Embryonic facial prominence (tissue), 1 donor: ENCODE measurements around the gene PTGR2.
"Not testable (repeated sequence)": the region's sequence is repeated elsewhere in the genome, so short reads cannot be mapped to it uniquely, and the experiment has no call there.

Source experiments
- DNase-seq: peaks from one replicate; pipeline ENCODE4 v3.0.0-alpha.2; 2016; ENCODE audit errors: extremely low spot score

PTGR2 gene

DNA sequence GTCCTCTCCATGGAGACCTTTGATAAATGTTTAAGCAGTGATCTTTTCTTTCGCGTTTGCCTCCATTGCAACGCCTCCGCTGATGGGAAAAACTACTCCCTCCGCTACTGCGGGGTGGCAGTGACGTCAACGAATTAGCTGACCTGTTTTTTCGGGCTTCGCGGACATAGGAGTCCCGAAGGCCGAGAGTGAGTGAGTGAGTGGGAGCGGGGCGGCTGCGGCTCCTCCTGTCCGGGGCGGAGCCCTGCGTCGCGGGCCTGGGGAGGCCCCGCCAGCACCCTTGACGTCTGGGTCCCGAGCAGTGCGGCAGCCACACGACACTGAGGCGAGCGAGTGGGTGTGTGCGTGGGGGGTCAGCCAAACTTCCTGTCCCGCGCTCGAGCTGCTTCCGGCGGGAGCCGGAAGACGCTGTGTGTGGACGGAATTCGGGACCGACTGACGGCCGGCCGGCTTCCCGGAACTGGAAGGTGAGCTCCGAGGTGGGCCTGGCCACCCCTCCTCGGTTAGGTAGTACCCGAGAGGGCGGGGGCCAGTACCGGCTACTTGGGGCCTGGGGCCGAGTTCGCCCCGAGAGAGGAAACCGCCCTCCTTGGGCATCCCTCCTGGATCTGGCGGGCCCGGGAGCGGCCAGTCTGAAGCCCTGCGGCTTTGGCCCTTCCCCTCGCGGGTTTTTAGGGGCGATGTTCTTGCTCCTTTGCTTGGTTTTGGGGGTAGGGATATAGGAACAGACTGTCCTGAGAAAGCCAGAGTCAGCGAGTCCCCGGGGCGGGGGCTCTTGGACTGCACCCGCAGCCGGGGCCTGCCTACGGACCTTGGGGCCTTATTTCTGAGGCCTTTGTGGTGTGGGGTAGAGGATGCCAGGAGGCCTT lies 35.1 kb downstream of the PTGR2 start, which contains the start of gene ZNF410:
Gene ZNF410 (plus strand): TSS at position 411 of the 869 bp plus-strand sequence. CDS start 5,317 bp downstream, outside the sequence.
- peak; percentile 88 for DNase-seq

DNA sequence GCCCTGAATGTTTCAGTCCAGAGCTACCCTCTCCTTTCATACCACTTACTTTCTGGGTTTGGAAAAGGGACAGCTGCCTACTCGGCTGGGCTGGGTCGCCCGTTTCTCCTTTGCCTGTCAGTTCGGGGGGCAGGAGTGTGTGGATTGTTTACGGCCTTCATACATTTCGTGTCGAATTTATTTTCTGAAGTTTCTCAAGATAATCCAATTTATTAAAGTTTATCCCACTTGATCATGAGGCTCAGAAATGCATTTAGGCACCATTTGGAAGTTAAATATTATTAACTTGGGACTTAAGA lies 35.6 kb downstream of the PTGR2 start:
- DNase-seq: no peak

GRCh38 chr14:73887694-73888459 lies 36.2 kb downstream of the PTGR2 start:
- no peak for DNase-seq

- DNase-seq: no peak
Observed at GRCh38 chr14:73888460-73888725, 36.8 kb downstream of the PTGR2 start.

- no peak for DNase-seq
Observed at GRCh38 chr14:73888971-73889370, 37.3 kb downstream of the PTGR2 start.

GRCh38 chr14:73889376-73889775 lies 37.7 kb downstream of the PTGR2 start:
- no peak for DNase-seq

- DNase-seq: not testable (repeated sequence)
Observed at GRCh38 chr14:73894180-73894687, 42.6 kb downstream of the PTGR2 start.

GRCh38 chr14:73895939-73896338 lies 44.3 kb downstream of the PTGR2 start:
- no peak for DNase-seq

DNA sequence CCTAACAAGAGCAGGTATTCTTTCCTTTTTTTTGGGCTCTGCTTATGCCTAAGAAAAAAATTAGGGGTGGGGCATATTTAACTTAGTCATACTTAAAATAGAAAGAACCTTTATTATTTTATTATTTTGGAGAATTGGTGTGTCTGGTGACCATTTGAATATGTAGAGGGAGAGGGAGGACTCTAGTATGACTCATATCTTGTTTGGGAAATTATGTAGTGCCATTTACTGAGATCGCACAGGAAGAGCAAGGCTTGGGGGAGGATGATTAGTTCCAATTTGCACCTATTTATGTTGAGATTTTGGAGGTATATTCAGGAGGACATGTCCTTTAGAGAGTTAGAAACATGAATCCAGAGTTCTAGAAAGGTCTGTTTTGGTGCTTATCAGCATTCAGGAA lies 44.9 kb downstream of the PTGR2 start:
- DNase-seq: no peak

- DNase-seq: no peak
Observed at GRCh38 chr14:73903028-73903427, 51.4 kb downstream of the PTGR2 start.

DNA sequence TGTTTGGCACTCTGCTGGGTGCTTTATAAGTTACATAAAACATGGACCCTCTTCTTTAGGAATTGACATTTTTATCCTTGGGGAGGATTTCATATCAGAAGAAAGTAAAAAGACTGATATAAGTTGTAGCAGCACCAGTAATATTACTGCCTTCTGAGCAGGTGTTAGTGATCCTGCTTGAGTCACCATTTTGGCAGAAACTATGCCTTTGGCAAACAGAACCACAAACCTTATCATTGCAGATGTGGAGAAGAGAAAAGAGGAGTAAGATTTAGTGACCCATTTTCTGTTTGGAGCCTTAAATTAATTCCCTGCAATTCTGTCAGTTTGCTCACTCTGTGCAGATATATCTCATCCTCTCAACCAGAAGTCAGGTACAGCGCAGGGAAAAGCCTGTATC lies 58.0 kb downstream of the PTGR2 start:
- DNase-seq: no peak

DNA sequence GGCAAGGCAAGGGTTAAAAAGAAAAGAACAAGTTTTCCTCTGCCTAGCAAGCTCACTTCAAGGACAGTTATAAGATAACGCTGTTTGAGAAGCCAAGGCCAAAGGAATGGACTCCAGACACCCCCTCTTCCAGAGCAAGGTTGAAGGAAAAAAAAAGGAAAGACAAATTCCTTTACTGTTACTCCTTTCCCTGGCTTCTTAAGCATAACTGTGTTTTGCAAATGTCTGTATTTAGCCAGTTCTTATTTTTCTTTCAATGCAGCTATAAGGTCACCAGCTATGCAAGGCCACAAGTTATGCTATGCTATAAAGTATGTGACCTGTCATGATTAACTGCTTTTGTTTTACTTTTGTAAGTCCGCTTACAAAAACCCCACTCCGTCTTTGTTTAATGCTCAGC lies 61.6 kb downstream of the PTGR2 start:
- no peak for DNase-seq

DNA sequence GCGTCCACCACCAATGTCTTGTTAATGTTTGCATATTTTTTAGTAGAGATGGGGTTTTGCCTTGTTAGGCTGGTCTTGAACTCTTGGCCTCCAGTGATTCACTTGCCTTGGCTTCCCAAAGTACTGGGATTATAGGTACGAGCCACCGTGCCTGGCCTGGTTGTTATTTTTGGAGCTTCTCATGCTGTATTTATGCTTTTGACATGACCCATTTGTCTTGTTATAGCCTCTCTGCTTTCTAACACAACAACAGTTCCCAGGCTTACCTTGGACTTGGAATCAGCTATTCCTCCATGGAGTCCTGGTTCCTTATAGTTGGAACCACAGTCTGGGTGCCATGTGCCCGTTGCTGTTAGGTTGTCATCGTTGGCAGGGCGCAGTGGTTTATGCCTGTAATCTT lies 64.7 kb downstream of the PTGR2 start:
- DNase-seq: no peak

DNA sequence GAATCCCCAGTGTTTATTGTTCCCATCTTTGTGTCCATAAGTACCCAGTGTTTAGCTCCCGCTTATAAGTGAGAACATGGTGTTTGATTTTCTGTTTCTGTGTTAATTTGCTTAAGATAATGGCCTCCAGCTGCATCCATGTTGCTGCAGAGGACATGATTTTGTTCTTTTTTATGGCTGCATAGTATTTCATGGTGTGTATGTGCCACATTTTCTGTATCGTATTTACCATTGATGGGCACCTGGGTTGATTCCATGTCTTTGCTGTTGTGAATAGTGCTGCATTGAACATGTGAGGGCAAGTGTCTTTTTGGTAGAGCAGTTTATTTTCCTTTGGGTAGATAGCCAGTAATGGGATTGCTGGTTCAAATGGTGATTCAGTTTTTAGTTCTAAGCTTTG lies 67.8 kb downstream of the PTGR2 start:
- not testable (repeated sequence) for DNase-seq

GRCh38 chr14:73924337-73924736 lies 72.7 kb downstream of the PTGR2 start:
- DNase-seq: no peak
